DMS 273 (cell line): Measurements from ENCODE around the gene DNER.
"Not testable (repeated sequence)": the region's sequence is repeated elsewhere in the genome, so short reads cannot be mapped to it uniquely, and the experiment has no call there.

Experiments
- DNase-seq: peaks from one replicate; lab custom pipeline; 2025; ENCODE audit not compliant: unreplicated experiment; lab: John Stamatoyannopoulos, UW

Gene DNER

GRCh38 chr2:229409751-229410181 is 304.6 kb downstream of the DNER start:
- DNase-seq = no peak

- DNase-seq = no peak
Measured at GRCh38 chr2:229408962-229409361, 305.4 kb downstream of the DNER start.

GRCh38 chr2:229408356-229408755 is 306.0 kb downstream of the DNER start:
- DNase-seq = no peak

- DNase-seq = no peak
Measured at GRCh38 chr2:229407170-229407569, 307.2 kb downstream of the DNER start.

DNA sequence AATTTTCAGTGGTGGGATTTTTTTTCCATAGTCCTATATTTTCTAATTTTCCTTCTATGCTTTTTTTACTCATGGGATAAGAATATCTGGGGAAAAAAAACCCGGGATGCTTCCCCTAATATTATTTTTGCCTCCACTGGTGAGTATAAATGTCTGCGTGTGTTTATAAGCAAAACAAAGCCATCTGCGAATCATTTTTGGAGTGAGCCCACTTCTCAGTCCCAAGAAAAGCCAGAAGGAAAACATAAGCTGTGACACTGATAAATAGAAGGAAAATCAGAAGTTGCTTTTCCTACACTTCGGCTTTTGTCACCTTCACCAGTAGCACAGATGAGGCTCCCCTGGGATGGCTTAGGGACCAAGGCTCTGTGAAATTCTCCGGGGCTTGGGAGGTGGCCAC is 308.6 kb downstream of the DNER start:
- DNase-seq = no peak

DNA sequence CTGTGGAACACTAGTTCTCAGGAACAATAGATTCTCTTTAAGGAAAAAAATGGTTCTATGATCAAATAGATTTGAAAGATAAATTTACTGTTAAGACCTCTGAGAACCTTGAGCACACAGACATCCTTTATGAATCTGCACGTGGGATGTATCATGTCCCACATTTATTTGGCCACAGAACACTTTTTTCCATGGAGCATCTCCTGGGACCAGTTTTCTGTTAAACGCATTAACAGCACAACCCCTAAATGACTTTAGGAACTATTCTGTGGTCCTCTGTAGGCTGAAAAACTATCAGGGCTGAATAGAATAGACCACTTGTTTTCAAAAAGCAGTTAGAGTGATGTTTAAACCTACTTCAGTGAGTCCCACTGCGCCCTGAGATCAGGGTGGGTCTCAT is 311.1 kb downstream of the DNER start:
- DNase-seq = no peak

GRCh38 chr2:229401171-229401865 is 313.0 kb downstream of the DNER start:
- DNase-seq = no peak

DNA sequence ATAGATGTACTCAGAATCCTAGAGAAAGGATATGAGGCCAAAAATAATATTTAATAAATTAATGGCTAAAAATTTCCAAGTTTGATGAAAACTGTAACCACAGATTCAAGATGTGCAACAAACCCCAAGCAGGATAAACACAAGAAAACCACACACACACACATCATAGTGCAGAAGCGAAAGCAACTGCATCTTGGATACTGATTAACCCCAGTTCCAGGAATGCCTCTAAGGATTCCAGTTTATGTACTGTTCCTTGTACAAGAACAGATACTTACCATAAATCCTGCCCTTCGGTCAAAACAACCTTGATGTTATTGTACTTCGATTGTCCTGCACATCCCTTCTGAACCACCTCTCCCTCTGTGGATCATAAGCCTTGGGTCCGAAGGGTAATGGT is 320.4 kb downstream of the DNER start:
- DNase-seq = no peak

DNA sequence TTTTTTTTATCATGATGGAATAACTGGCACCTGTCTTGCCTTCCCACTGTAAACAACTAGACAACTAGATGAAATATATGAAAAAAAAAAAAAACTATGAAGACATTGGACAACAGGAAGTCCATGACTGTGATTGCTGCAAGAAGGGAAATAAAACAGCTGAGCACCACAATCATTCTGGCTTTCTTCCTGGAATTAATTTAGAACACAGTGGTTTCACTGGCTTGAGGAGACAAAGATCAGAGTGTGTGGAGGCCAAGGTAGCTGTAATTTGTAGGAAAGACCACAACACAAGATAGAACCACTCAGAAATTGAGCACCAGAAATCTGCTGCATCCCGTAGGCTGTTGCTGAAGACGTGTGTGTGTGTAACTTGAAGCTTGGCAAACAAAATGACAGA is 322.2 kb downstream of the DNER start:
- no peak for DNase-seq

DNA sequence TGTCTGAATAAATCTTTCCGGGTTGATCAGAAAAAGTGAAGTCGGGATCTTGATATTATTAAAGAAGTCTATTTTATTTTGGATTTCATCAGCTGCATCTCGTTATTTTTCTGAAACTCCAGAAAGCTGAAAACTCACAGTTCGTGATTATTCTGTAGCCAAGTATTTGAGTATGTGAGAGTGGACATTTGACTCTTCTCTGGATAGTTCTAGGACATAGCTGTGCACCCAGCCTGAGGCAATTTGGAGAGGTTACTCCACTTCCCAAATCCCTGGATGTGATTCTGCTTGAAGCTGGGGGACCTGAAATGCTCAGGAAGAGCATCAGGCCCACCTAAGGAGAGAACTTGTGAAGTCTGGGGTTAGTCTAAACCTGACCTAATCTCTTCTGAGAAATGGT is 325.6 kb downstream of the DNER start:
- DNase-seq = no peak

DNA sequence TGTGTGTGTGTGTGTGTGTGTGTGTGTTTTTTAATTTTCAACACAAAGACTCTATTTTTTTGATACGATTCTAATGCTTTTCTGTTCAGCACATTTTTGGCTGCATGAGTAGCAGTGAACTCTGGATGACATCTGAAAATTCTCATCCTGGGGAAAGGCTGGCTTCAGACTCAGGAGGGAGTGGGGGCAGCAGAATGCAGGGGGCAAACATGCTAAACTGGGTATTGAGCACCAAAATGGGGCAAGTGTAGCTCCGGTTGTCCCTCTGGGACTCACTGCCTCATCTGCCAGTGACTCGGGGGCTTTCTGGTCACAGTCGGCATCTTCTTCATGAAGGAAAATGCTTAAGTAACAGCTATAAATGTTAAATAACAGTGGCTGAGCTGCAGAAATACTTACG is 326.5 kb downstream of the DNER start:
- no peak for DNase-seq

- DNase-seq = no peak
Measured at GRCh38 chr2:229380101-229380625, 334.2 kb downstream of the DNER start.

GRCh38 chr2:229378386-229378785 is 336.0 kb downstream of the DNER start:
- no peak for DNase-seq

DNA sequence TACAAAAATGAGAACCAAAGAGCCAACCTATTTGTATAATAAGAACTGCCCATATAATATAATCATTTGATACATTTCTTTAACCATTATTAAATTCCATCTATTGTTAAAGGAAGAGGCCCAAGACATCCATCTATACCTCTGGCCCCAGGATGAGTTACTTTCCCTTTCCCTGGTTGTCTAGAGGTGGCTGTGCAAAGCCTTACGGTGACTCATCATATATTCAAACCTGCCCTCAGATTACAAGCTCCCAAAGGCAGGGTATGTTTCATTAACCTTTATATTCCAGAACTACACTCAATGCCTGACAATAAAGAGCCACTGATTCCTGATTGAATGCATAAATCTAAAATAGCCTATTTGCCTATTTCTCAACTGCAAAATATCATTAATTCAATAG is 337.5 kb downstream of the DNER start:
- no peak for DNase-seq

DNA sequence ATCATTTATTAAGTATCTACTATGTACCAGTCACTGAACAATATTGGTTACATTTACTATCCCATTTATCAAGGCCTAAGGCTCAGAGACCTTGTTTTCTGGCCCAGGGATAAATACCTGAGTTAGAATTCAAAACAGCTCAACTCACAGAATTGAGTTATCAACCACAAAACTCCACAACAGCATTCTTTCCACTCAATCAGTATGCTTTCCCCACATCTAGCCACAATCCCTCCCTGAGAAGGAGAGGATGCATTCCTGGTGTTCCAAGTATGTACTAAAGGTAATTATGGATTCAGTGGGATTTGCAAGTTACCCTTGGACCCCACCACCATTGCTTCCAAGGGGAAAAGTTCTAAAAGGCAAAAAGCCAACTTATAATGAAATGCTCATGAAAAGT is 339.1 kb downstream of the DNER start:
- no peak for DNase-seq

DNA sequence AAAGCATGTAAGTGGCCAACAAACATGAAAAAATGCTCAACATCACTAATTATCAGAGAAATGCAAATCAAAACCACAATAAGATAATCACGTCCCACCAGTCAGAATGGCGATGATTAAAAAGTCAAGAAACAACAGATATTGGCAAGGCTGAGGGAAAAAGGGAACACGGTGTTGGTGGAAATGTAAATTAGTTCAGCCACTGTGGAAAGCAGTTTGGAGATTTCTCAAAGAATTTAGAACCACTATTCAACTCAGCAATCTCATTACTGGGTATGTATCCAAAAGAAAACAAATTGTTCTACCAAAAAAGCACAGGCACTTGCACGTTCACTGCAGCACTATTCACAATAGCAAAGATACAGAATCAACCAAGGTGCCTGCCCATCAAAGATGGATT is 341.0 kb downstream of the DNER start:
- not testable (repeated sequence) for DNase-seq

DNA sequence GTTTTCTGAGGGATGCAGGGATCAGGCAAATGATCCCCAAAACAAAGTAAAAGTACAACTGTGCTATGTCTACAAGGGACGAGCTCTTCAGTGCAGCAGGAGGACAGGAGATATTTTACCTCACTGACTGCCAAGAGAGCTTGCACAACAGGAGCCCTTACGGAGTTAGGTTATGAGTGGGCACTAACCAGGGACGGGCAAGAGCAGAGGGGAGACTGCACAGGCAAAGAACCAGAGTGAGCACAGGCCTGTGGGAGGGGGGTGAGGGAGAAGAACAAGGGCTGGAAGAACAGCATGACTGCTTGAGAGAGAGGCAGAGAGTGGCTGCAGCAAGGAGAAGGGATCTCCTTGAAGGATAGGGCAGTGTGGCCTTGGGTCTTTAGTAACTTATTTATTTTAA is 342.1 kb downstream of the DNER start:
- no peak for DNase-seq

- DNase-seq = peak; percentile 13
Measured at GRCh38 chr2:229371086-229371485, 343.3 kb downstream of the DNER start.

DNA sequence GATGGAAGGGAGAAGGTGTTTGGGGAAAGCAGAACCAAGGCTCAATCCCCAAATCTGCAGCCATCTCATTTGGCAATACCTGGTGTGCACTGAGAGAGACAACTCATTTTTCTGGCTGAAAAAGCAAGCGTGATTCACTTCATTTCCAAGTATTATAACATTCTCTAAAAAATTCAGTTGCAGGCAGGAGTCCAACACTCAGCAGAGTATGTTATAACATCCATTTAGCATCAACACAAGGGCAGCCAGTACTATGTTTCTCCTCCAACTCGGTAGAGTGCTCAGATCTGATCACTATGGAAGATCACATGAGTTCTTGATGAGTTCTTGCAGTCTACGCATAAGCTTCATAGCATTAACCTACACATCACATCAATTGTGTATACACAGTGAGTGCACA is 343.8 kb downstream of the DNER start:
- no peak for DNase-seq

GRCh38 chr2:229363185-229363814 is 351.1 kb downstream of the DNER start:
- no peak for DNase-seq

GRCh38 chr2:229350883-229351282 is 363.5 kb downstream of the DNER start:
- DNase-seq = no peak

- no peak for DNase-seq
Measured at GRCh38 chr2:229350117-229350805, 364.1 kb downstream of the DNER start.
